LoVo (cell line): ENCODE results near the gene FAM43B.
A peak's percentile ranks its signal among the peaks of the same experiment; 100 is the strongest.
"Not testable (repeated sequence)": the region's sequence is repeated elsewhere in the genome, so short reads cannot be mapped to it uniquely, and the experiment has no call there.

Source experiments
- DNase-seq: peaks from one replicate; pipeline ENCODE4 v3.0.0-alpha.2; 2016; ENCODE audit warnings: low spot score

The FAM43B gene, protein sequence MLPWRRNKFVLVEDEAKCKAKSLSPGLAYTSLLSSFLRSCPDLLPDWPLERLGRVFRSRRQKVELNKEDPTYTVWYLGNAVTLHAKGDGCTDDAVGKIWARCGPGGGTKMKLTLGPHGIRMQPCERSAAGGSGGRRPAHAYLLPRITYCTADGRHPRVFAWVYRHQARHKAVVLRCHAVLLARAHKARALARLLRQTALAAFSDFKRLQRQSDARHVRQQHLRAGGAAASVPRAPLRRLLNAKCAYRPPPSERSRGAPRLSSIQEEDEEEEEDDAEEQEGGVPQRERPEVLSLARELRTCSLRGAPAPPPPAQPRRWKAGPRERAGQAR

DNA sequence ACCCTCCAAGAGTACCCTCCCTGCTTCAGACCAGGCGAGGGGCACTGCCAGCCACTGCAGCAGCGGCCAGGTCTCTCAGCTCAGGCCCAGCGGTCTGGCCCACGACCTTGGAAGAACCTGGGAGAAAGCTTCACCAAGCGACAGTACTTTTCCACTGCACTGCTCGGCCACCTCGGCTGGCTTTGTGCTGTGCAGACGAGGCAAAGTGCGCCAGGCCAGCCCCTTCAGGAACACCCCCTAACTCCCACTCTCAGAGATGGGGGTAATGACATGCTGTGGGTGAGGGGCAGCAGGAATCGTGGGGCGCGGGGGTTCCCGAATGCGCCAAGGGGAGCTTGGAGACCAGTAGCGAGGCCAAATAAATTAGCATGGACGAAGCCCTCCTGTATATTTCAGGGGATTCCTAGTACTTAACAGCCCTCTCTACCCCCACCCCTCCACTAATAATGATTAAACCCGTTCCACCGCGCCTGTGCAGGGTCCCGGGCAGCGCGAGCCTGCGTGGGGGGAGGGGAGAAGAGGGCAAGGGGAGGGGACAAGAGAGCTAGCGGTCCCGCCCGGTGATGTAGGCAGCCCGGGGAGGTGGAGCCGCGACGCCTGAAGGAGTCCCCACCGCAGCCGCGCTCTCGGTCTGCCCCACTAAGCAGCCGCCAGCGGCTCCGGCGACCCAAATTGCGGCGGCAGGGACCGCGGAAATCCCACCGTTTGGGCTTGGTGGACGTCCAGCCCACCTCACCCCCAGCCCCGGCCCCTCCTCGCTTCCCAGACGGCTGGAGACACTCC lies at the start of gene FAM43B:
Gene FAM43B, plus strand, starts transcription at position 629 of the 783 bp plus-strand sequence. CDS start 401 bp downstream, outside the sequence.
- DNase-seq = no peak

DNA sequence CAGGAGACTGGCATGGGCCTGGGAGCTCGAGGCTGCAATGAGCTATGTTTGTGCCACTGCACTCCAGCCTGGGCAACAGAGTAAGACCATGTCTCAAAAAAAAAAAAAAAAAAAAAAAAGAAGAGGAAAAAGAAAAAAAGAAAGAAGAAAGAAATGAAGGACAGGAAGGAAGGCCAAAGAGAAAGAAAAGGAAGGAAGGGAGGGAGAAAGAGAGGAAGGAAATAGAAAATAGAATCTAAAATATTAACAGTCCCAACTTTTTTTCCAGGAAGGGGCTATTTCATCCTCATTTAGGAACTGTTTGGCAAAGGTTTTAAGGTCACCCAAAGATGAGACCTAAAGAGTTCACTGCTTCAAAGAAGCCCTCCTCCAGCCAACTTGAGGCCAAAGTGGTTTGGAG lies 46.9 kb upstream of the FAM43B start:
- no peak for DNase-seq

GRCh38 chr1:20507248-20507563 lies 45.2 kb upstream of the FAM43B start:
- DNase-seq = no peak

- DNase-seq = peak; percentile 91
Measured at GRCh38 chr1:20507564-20508410, 44.6 kb upstream of the FAM43B start, which contains the start of gene MUL1. MUL1 (minus strand) TSS chr1:20508151; CDS start chr1:20508024, 127 bp downstream.

GRCh38 chr1:20508411-20508771 lies 44.0 kb upstream of the FAM43B start:
- DNase-seq = no peak

DNA sequence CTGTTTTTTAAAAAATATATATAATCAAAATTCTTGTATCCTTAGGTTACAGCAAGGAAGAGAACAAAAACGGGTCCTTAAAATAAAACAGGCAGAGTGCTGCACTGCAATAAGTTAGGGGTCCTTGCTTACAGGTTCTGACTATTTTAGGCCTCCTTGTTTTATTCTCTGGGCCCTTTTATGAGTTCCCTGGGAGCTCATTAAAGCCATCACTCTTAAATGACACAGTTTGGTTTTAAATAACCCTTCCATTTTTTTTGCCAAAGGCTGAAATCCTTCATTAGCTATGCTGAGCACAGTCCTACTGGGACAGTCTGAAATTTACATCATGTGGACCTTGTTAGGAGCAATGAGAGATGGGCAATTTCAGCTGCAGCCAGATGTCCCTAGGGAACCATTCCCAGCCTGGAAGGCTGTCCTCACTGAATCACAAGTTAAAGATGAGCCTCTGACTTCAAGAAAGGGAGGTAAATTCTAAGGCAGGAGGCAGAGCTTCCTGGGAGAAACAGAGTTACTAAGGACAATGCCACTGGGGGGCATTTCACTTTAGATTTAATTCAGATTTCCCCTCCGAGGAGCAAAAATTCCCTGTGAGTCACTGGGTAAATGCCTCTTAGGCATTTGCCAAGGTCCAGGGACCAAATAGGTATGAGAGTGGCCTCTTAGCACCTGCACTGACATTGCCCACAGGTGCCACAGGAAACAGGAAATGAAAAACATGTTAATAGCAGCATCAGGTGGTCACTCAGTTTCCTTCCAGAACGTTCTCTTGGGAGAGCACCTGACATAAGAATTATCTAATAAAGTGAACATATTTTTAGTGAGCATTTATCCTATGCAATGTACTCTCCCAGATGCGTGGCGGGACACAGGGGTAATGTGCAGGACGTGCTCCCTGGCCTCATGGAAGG lies 40.6 kb upstream of the FAM43B start:
- no peak for DNase-seq

GRCh38 chr1:20519609-20520262 lies 32.6 kb upstream of the FAM43B start:
- not testable (repeated sequence) for DNase-seq

GRCh38 chr1:20521960-20522861 lies 30.2 kb upstream of the FAM43B start:
- DNase-seq = peak; percentile 76

GRCh38 chr1:20526267-20526666 lies 26.1 kb upstream of the FAM43B start:
- no peak for DNase-seq

GRCh38 chr1:20528221-20528620 lies 24.2 kb upstream of the FAM43B start:
- DNase-seq = no peak

- DNase-seq = no peak
Measured at GRCh38 chr1:20530306-20530705, 22.1 kb upstream of the FAM43B start.

- no peak for DNase-seq
Measured at GRCh38 chr1:20530901-20531300, 21.5 kb upstream of the FAM43B start.

DNA sequence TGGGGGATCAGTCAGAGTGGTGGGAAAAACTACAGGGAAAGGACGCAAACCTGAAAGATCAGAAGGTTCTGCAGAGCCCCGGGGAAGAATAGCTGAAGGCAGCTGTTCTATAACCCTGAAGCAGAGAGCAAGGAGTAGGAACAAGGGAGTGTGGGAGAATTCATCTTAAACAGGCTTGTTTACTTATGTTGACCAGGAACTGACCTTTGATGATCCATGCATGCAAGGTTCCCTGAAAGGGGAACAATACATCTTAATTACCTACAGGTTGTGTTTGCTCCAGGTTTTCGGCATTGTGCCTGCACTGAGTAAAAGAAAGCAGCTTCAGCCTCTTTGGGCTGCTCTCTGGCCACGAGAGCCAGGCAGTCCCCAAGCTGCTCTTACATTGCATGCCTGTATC lies 18.7 kb upstream of the FAM43B start:
- DNase-seq = no peak

GRCh38 chr1:20534659-20535417 lies 17.5 kb upstream of the FAM43B start:
- no peak for DNase-seq

- DNase-seq = no peak
Measured at GRCh38 chr1:20538227-20538626, 14.1 kb upstream of the FAM43B start.

GRCh38 chr1:20538760-20539551 lies 13.4 kb upstream of the FAM43B start:
- no peak for DNase-seq

GRCh38 chr1:20540281-20540680 lies 12.1 kb upstream of the FAM43B start:
- DNase-seq = no peak

- DNase-seq = no peak
Measured at GRCh38 chr1:20546637-20547036, 5.7 kb upstream of the FAM43B start.
